NCI-H510A (cell line): Measurements from ENCODE around the gene PLCG1.
"Not testable (repeated sequence)": the region's sequence is repeated elsewhere in the genome, so short reads cannot be mapped to it uniquely, and the experiment has no call there.

ENCODE experiments used
- DNase-seq: peaks from one replicate; lab custom pipeline; 2025; lab: John Stamatoyannopoulos, UW

The PLCG1 gene

DNA sequence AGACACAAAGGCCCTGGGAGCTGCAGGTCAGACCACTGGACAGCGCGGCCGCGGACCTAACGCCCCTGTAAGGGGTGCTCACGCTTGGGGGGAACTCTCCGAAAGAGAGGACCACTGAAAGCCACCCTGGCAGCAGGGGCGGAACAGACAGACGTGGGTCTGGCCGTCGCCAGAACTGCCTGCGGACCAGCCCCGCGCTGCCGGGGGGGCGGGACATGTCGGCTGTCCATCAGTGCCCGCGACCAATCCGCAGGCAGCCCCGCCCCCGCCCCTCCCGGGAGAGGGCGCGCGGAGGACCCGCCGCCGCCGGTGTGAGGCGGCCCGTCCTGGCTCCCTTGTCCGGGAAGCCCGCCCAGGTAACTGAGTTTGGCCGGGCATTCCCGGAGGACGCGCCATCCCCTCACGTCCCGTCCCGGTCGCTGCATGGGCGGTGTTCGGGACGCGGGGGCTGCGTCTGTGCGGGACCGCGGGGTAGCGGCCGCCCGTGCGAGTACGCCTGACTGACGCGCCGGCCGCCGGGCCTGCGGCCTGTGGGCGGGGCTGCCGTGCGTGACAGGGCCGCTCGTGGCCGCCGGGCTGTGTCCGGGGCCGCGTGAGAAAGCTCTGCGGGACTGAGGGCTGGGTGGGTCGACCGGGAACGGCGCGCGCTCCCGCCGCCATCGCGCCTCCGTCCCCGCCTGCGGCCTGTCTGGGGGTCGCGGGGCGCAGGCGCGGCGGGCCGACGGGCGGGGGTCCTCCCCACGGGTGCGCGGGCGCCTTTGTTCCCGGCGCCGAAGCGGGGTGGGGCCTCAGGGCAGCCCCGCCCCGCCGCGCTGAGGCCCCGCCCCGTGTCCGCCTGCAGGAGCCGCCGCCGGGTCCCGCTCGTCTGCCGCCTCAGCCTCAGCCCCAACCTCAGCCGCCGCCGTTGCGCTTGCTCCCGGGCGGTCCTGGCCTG, at the start of gene PLCG1:
TSS of gene PLCG1 (plus strand) at position 864 of the 934 bp plus-strand sequence. CDS start 99 bp downstream, outside the sequence.
- DNase-seq: peak; percentile 76

DNA sequence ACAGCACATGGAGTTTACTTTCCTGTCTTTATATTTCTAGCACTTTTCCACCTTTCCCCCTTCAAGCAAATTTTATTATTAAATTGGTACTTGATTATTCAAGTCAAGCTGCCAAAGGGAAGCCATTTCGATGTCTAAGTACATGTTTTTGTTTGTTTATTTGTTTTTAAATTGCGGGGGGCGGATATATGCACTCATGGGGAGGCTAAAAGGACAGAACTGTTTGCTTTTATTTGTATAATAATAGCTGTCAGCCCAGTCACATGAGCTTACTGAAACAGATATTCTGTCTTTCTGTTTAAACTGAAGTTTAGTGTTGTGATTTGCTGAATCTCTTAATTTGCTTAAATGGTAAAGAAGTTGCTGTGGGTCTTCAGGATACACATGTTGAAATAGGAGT, 49.6 kb upstream of the PLCG1 start:
- no peak for DNase-seq

DNA sequence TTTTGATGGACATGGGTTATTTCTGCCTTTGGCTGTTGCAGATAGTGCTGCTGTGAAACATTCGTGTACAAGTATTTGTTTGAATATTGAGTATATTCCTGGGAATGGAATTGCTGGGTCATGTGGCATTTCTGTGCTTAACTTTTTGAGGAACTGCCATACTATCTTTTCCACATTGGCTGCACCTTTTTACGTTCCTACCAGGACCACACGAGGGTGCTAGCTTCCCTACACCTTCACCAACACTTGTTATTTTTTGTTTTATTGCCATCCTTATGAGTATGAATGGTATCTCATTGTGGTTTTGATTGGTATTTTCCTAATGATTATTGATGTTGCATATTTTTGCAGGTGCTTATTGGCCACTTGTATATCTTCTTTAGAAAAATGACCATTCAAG, 47.8 kb upstream of the PLCG1 start:
- DNase-seq: no peak

DNA sequence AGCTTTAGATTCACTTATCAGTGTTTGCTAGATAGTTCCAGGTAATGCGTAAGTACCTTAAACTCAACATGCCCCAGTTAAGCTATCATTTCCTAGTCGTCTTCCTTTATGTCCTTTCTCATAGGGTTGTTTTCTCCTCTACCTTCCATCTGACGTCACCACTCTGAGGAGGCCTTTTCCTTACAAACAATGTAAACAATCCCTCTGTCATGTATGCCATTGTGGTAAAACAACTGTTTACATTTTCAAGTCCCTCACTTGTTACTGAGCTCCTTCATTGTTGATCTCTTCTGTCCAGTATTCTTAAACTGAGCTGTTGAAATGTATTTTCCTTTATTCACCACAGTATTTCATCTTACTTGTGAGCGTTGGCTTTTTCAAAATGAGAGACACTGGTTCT, 45.4 kb upstream of the PLCG1 start:
- no peak for DNase-seq

DNA sequence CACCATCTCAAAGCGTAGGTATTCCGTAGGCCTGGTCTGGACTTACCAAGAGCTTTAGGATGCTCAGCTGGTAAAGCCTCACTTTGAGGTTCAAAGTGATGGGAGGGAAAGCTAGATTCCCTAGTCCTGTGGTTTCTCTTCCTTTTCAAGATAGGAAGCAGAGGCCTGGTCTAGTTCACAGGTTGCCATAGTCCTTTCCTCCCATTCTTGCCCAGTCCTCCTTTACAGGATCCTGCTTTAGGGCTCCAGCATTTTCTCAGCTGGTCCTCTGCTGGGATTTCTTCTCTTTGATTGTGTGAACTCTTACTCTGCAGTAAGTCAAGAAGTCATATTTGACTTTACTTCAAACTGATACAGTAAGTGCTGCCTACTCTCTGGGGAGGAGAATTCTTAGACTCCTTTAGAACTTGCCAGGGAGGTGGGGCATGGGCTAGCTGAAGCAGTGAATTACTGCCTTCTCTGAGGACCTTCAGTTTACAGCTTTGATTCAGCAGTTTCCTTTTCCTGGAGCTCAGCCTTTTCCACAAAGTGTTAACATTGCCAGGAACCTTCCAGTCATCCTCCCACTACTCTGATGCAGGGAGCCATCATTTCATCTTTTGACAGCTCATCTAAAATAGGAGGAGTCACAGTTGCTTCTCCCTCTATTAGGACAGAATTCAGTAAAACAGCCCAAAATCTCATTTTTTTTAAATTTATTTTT, 42.8 kb upstream of the PLCG1 start:
- no peak for DNase-seq

DNA sequence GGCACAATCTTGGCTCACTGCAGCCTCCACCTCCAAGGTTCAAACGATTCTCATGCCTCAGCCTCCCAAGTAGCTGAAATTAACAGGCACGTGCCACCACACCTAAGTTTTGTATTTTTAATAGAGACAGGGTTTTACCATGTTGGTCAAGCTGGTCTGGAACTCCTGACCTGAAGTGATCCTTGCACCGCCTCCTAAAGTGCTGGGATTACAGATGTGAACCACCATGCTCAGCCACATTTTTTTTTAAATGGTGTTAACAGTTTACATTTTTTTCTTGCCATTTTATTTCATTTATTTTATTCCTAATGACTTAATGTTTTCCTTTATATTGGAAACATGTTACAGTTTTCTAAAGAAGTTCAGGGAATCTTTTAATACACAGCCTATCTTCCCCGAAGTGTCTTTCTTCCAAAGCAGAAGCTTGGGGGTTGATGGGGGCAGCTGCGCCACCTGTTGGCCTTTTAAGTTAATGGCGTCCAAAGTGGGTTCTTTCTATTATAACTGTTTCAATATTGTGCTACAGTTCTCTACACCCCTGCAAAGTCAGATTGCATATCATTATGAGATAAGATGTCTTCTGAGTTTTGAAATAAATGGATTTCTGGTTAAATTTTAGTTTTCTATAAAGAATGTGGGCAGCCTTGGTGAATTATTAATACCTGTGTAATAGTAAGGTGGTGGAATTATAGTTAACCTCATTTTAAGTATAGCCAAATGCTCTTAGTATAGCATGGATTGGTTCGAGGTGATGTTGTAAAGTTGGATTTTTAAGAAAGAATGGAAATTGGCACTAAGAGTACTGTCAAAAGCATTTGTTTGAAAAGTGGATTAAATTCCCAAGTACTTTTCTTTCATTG, 42.0 kb upstream of the PLCG1 start:
- DNase-seq: peak; percentile 2

DNA sequence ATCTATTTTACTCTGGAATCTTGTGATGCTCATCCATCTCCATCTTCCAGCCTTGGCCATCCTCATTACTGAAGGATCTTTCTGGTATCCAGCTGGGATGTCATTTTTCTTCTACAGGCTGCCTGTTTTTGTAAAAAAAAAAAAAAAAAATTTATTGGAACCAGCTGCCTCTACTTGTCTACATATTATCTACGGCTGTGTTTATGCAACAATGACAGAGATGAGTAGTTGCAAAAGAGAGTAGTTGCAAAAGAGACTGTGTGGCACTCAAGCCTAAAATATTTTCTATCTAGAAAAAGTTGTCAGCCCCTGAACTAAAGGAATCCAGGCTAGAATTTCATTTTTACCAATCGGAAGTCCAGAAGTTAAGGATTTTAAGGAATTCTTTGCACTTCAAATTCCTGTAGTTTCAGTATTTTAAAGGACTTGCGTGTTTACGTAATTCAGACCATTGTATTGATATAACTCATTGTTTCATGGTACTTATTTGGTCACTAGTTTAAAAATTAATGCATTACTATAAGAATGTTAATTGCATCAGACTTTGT, 38.6 kb upstream of the PLCG1 start:
- DNase-seq: no peak

DNA sequence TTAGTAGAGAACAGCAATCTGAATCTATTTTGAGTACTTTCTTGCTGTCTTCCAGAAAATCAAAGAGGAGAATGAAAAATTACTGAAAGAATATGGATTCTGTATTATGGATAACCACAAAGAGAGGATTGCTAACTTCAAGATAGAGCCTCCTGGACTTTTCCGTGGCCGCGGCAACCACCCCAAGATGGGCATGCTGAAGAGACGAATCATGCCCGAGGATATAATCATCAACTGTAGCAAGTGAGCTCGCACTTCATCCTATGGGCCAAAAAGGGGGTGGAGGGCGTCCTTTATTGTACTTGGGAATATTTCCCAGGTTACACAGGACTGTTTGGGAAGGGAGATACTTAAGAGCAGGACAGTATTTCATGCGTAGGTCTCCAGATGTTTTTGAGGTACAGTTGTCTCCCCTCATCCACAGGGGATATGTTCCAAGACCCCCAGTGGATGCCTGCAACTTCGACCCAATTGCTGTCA, 37.3 kb upstream of the PLCG1 start:
- no peak for DNase-seq

DNA sequence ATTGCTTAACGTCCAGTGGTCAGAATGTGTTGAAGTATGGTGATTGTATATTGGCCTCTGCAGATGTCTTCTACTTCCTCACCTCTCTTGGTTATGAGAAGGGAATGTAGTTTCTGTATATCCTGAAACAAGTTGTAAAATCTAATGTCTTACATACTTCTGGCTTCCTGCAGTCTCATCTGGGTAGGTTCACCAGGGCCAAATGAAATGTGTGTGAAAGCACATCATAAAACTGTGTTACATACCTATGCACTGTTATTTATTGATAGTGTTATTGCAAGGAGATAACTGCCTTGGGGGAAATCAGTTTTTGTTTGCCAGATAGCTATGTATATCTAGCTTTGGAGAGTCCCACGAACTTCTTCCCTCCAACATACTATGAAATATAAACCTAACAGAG, 35.7 kb upstream of the PLCG1 start:
- DNase-seq: no peak

DNA sequence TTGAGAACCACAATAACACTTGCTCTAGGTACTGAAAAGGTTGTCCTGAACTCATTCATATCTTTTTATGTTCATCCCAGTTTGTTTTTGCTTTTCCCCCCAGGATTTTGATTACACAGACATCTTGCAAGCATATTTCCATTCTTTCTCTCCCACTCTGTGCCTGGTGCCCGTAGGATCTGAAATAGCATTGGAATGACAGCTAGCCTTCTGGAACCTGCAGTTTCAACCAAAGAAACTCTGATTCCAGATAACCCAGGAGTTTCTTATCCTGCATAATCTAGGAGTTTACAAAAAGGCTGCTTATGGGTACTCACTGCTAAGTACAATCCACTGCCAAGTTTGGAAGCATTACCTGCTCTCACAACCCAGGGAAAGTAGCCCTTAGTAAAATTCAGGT, 28.8 kb upstream of the PLCG1 start:
- DNase-seq: no peak

DNA sequence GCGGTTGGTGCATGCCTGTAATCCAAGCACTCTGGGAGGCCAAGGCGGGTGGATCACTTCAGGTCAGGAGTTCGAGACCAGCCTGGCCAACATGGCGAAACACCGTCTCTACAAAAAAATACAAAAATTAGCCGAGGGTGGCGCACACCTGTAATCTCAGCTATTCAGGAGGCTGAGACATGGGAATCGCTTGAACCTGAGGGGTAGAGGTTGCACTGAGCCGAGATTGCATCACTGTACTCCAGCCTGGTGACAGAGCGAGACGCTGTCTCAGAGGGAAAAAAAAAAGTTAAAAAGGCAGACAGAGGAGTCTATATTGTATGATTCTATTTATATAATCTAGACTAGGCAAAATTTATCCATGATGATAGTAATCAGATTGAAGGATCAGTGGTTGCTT, 27.3 kb upstream of the PLCG1 start:
- DNase-seq: no peak

DNA sequence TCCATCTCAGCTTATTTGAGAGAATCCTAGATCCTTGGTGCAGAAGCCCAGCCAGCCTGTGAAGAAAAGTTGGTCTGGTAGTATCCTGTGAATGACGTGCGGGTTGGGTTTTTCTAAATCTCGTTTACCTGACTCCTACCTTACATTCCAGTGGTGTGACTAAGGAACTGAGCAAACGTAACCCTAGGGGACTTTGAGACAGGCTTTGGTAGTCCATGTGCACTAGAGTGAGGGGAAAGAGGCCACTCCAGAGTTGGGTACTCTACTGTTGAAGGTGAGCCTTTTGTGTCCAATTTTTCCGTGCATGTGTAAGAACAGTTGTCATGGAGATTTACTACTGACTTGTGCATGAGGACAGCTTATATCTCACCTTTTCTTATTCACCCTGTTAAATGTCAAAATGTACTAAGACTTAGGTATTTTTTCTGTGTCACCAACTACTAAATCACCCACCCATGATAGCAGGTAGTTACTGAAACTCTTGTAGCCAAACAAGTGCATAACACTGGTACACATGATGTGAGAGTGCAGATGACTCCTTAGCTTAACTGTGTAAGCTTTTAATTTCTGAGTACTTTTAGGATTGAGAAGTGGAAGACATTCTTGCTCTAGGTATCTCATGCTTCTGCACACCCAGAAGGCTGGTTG, 26.3 kb upstream of the PLCG1 start:
- DNase-seq: no peak

DNA sequence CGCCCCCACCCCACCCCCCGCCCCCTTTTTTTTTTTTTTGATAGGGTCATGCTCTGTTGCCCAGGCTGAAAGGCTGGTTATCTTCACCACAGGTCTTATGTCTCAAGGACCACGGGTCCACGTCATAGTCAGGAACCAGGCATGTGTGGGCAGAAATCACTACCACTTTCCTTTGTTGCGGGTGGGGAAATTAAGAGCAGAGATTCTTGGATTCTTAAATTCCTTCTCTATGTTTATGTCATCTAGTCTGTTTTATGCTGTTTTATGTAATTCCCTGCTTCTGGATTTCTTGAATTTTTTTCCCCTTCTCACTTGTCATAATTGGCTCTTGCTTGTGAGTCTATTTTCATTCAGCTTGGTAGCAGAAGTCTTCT, 25.8 kb upstream of the PLCG1 start:
- DNase-seq: no peak

DNA sequence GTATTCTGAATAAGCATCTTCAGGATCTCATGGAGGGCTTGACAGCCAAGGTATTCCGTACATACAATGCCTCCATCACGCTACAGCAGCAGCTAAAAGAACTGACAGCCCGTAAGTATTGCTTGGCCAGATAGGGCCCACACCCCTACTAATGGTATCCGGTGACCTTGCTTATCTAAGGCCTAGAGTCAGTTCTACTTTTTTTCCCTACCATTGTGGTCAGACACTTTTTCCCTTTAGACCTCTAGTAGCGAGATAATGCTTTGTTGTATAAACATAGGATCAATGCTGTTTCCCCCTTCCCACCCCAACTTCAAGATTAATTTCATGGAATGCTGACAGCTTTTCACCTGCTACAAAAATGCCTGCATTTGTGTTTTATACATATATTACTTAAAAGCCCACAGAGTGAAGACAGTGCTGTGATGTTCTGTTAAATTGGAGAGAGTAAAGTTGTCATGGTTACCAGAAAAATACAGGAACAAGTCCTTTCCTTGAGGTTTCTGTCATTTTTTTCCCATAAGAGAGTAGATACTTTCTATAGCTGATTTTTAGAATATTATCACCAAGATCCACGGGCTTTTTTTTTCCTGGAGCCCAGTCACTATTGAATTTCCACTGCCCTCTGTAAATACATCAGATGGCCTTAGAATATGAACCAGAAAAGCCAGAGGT, 20.9 kb upstream of the PLCG1 start:
- no peak for DNase-seq

DNA sequence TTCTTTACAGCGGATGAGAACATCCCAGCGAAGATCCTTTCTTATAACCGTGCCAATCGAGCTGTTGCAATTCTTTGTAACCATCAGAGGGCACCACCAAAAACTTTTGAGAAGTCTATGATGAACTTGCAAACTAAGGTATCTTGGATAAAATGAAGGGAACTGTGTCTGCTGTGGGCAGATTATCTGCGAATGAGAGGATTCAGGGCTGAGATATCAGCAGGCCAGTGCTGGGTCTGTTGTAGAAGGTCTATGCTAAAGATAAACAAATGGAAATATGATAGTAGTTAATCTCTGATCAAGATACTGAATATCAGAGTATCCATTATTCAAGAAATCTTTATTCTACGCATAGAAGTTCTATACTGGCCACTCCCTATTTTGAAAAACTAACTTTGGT, 19.2 kb upstream of the PLCG1 start:
- not testable (repeated sequence) for DNase-seq

DNA sequence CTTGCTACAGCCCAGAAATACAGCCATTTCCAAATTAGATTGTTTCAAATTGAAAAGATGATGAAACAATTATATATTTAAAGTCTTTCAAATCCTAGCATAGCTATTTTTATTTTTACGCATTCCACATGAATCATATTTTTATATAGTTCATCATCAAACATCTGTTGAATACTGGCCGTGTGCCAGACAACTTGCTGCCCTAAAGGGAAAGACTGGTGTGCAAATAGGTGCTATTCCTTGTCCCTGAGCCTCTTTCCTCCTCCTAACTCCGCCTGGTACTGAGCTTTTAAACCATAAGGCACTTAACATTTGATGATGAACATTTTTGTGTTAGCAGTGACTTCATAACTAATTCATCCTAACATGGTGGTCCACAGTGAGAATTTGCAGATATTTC, 18.7 kb upstream of the PLCG1 start:
- no peak for DNase-seq

DNA sequence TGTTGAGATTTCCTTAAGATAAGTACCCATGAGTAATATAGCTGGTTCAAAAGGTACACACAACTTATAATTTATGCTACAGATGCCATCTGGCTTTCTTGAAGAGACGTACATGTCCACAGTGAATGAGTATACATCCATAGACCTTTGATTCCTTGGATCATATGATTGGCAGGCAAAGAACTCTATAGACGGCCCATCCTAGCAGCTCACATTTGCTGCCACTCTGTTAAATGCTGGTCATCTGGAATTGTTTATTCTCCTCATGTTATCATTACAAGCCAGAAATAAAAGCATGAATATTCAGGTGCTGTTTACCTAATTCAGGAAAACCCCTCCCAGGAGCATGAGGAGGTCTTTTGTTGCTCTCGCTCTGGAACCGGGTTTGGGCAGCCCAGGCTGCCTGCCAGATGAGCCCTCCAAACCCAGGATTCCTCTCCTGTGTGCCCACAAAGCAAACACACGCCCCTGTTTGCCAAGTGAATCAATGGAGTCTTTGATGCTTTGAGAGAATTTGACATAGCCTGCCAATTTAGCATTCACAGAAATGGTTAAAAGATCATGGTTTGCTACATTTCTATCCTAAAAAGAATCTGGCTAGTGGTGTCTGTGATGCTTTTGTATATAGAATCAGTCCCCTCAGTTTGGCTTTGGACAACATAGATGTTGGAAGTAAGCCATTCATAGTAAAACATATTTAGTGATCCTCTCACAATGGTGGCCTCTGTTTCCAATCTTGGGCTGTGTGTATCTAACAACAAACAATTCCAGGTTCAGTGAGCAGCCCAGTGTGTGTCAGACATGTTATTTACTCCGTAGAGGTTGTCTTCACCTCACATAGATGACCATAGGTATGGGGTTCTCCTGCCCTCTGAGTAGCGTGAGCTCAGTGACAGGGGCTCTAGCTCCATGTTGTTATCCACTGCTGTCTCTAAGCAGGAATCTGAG, 17.5 kb upstream of the PLCG1 start:
- no peak for DNase-seq

DNA sequence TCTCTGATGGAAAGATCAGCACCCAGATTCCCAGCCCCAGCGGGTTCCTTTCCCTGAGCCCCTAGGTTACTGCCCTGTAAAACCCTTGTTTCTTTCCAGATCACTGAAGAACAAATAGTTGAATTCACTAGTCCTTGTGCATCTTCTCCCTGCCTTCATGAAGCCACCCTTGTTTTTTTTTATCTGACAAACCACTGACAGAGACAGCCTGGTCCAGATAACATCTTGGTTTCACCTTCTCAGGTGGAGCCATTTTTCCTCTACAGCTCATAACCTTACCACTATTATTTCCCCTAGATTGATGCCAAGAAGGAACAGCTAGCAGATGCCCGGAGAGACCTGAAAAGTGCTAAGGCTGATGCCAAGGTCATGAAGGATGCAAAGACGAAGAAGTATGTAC, 15.9 kb upstream of the PLCG1 start:
- no peak for DNase-seq

DNA sequence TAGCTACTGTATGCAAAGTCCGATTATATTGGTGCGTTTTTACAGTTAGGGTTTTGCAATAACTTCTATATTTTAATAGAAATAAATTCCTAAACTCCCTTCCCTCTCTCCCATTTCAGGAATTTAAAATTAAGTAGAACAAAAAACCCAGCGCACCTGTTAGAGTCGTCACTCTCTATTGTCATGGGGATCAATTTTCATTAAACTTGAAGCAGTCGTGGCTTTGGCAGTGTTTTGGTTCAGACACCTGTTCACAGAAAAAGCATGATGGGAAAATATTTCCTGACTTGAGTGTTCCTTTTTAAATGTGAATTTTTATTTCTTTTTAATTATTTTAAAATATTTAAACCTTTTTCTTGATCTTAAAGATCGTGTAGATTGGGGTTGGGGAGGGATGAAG, 13.7 kb upstream of the PLCG1 start:
- DNase-seq: no peak
